HFFc6 (cell line): Measurements from ENCODE around the gene ATP11A. TPM values are rescaled to one million over a fixed set of nuclear protein-coding genes. Genes with fewer than 3 reads are reported as not detected.
A peak's percentile ranks its signal among the peaks of the same experiment; 100 is the strongest.

Source experiments
- DNase-seq: peaks from one replicate; pipeline ENCODE4 v3.0.0-alpha.2; 2018
- H3K27ac Mint-ChIP-seq: 2 replicates; pipeline ENCODE4 v1.8.0; 2020; ENCODE audit warnings: mild to moderate bottlenecking, mixed read lengths
- H3K27me3 Mint-ChIP-seq: 2 replicates; pipeline ENCODE4 v1.8.0; 2021; ENCODE audit warnings: mild to moderate bottlenecking, moderate library complexity, mixed read lengths; ENCODE audit not compliant: insufficient read depth
- H3K36me3 Mint-ChIP-seq: 2 replicates; pipeline ENCODE4 v1.8.0; 2021; ENCODE audit warnings: low read depth, mixed read lengths
- H3K4me1 Mint-ChIP-seq: 2 replicates; pipeline ENCODE4 v1.8.0; 2020; ENCODE audit warnings: low read depth, mixed read lengths
- H3K4me3 Mint-ChIP-seq: 2 replicates; pipeline ENCODE4 v1.8.0; 2020; ENCODE audit warnings: mild to moderate bottlenecking, moderate library complexity, mixed read lengths
- H3K9me3 Mint-ChIP-seq: 2 replicates; pipeline ENCODE4 v1.8.0; 2020; ENCODE audit warnings: mild to moderate bottlenecking, mixed read lengths
- CTCF ChIP-seq: fragments of 200-600 bp; sonication (generic); IDR thresholded peaks from 2 replicates; pipeline ENCODE4 v1.5.0; 2021; ENCODE audit warnings: antibody characterized with exemption, mild to moderate bottlenecking
- total RNA-seq, 6 experiments: library from RNA; stranded (reverse); fragmentation: NEBNext Ultra II Directional; extraction: Animal tissue kit (Norgen Biotek cat#: 25700); gene quantifications; 2 replicates in 1 of 6; 3 replicates in 5 of 6; pipeline ENCODE4 v1.2.3, GENCODE V29; 2021

Gene ATP11A
- total RNA-seq, 6 experiments from 2014 or later = 4.3 to 29.9 (median 6.5) TPM

- no peak overlapping the region for H3K27ac Mint-ChIP-seq
- H3K9me3 Mint-ChIP-seq = no peaks in the 10 kb centered on the region; the same call in 1 of the 2 replicates
- H3K36me3 Mint-ChIP-seq = peaks cover 9% of the 10 kb centered on the region; the same call in 1 of the 2 replicates
- TF ChIP-seq CTCF = no peak
- H3K4me3 Mint-ChIP-seq = no peak overlapping the region
- peaks cover 5% of the 10 kb centered on the region; the same call in 1 of the 2 replicates for H3K27me3 Mint-ChIP-seq
- peaks cover 14% of the 10 kb centered on the region; the same call in 1 of the 2 replicates for H3K4me1 Mint-ChIP-seq
- DNase-seq = no peak
Measured at GRCh38 chr13:112759827-112760226, 70.0 kb downstream of the ATP11A start.

GRCh38 chr13:112760435-112760834, 70.6 kb downstream of the ATP11A start:
- no peaks in the 10 kb centered on the region; the same call in 1 of the 2 replicates for H3K9me3 Mint-ChIP-seq
- no peak overlapping the region for H3K4me3 Mint-ChIP-seq
- peak; percentile 34 for DNase-seq
- H3K27me3 Mint-ChIP-seq = peaks cover 2% of the 10 kb centered on the region; the same call in 1 of the 2 replicates
- TF ChIP-seq CTCF = no peak
- H3K27ac Mint-ChIP-seq = no peak overlapping the region
- peaks cover 9% of the 10 kb centered on the region; the same call in 1 of the 2 replicates for H3K36me3 Mint-ChIP-seq
- peaks cover 14% of the 10 kb centered on the region; the same call in 1 of the 2 replicates for H3K4me1 Mint-ChIP-seq

- no peaks in the 10 kb centered on the region; the same call in 1 of the 2 replicates for H3K9me3 Mint-ChIP-seq
- H3K27me3 Mint-ChIP-seq = peaks cover 1% of the 10 kb centered on the region; the same call in 1 of the 2 replicates
- peaks cover 9% of the 10 kb centered on the region; the same call in 1 of the 2 replicates for H3K36me3 Mint-ChIP-seq
- no peak overlapping the region for H3K4me3 Mint-ChIP-seq
- DNase-seq = no peak
- H3K4me1 Mint-ChIP-seq = peaks cover 14% of the 10 kb centered on the region; the same call in 1 of the 2 replicates
- no peak for TF ChIP-seq CTCF
- no peak overlapping the region for H3K27ac Mint-ChIP-seq
Measured at GRCh38 chr13:112760931-112761330, 71.1 kb downstream of the ATP11A start.

- DNase-seq = no peak
- H3K4me3 Mint-ChIP-seq = no peak overlapping the region
- no peak overlapping the region for H3K27ac Mint-ChIP-seq
- H3K36me3 Mint-ChIP-seq = peaks cover 8% of the 10 kb centered on the region; the same call in 1 of the 2 replicates
- no peak for TF ChIP-seq CTCF
- peaks cover 1% of the 10 kb centered on the region; the same call in 1 of the 2 replicates for H3K27me3 Mint-ChIP-seq
- H3K9me3 Mint-ChIP-seq = no peaks in the 10 kb centered on the region; the same call in 1 of the 2 replicates
- H3K4me1 Mint-ChIP-seq = peaks cover 14% of the 10 kb centered on the region; the same call in 1 of the 2 replicates
Measured at GRCh38 chr13:112761701-112762689, 72.2 kb downstream of the ATP11A start.

GRCh38 chr13:112762690-112763080, 72.8 kb downstream of the ATP11A start:
- Mint-ChIP-seq H3K36me3 (peaks cover 1% of the 10 kb centered on the region; the same call in 1 of the 2 replicates), H3K4me3 (no peak overlapping the region), H3K4me1 (peaks cover 14% of the 10 kb centered on the region; the same call in 1 of the 2 replicates), H3K9me3 (no peaks in the 10 kb centered on the region; the same call in 1 of the 2 replicates), H3K27ac (no peak overlapping the region), H3K27me3 (peaks cover 1% of the 10 kb centered on the region; the same call in 1 of the 2 replicates)
- DNase-seq = no peak
- no peak for TF ChIP-seq CTCF
